Ishikawa (cell line): ENCODE data around the gene SMPD3.

Source experiments
- CEBPB ChIP-seq: IDR thresholded peaks from 2 replicates; pipeline ENCODE4 v1.6.1; 2012
- CREB1 ChIP-seq: IDR thresholded peaks from 2 replicates; pipeline ENCODE4 v1.6.1; 2012; ENCODE audit warnings: low read depth
- EGR1 ChIP-seq: IDR thresholded peaks from 2 replicates; pipeline ENCODE4 v1.6.1; 2012
- EP300 ChIP-seq: IDR thresholded peaks from 2 replicates; pipeline ENCODE4 v1.6.1; 2012; ENCODE audit warnings: borderline replicate concordance
- FOXM1 ChIP-seq: IDR thresholded peaks from 2 replicates; pipeline ENCODE4 v1.6.1; 2012; ENCODE audit warnings: low read depth, borderline replicate concordance
- NFIC ChIP-seq: IDR thresholded peaks from 2 replicates; pipeline ENCODE4 v1.6.1; 2012
- RAD21 ChIP-seq: IDR thresholded peaks from 2 replicates; pipeline ENCODE4 v1.6.1; 2012; ENCODE audit warnings: low read depth
- REST ChIP-seq: IDR thresholded peaks from 2 replicates; pipeline ENCODE4 v1.6.1; 2012; ENCODE audit warnings: low read depth, mild to moderate bottlenecking
- TAF1 ChIP-seq: IDR thresholded peaks from 2 replicates; pipeline ENCODE4 v1.6.1; 2012; ENCODE audit warnings: low read depth, mild to moderate bottlenecking
- TCF12 ChIP-seq: IDR thresholded peaks from 2 replicates; pipeline ENCODE4 v1.6.1; 2012; ENCODE audit warnings: low read depth
- TEAD4 ChIP-seq: IDR thresholded peaks from 2 replicates; pipeline ENCODE4 v1.6.1; 2012
- YY1 ChIP-seq: IDR thresholded peaks from 2 replicates; pipeline ENCODE4 v1.6.1; 2012; ENCODE audit warnings: low read depth
- ZBTB7A ChIP-seq: IDR thresholded peaks from 2 replicates; pipeline ENCODE4 v1.6.1; 2012; ENCODE audit warnings: low read depth
- TF ChIP-seq, protein P1 (sequence below): IDR thresholded peaks from 2 replicates; pipeline ENCODE4 v1.6.1; 2012
- TF ChIP-seq, protein P2 (sequence below): IDR thresholded peaks from 2 replicates; pipeline ENCODE4 v1.6.1; 2012

The SMPD3 gene

GRCh38 chr16:68468842-68469241, 20.5 kb upstream of the SMPD3 start:
- no peak for TF ChIP-seq TCF12
- no peak for TF ChIP-seq ZBTB7A
- TF ChIP-seq, protein P1, sequence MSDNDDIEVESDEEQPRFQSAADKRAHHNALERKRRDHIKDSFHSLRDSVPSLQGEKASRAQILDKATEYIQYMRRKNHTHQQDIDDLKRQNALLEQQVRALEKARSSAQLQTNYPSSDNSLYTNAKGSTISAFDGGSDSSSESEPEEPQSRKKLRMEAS, result no peak
- no peak for TF ChIP-seq YY1
- no peak for TF ChIP-seq FOXM1
- TF ChIP-seq CEBPB, result no peak
- TF ChIP-seq EGR1, result no peak
- TF ChIP-seq TEAD4, result no peak
- TF ChIP-seq TAF1, result no peak
- TF ChIP-seq EP300, result no peak
- TF ChIP-seq, protein P2, sequence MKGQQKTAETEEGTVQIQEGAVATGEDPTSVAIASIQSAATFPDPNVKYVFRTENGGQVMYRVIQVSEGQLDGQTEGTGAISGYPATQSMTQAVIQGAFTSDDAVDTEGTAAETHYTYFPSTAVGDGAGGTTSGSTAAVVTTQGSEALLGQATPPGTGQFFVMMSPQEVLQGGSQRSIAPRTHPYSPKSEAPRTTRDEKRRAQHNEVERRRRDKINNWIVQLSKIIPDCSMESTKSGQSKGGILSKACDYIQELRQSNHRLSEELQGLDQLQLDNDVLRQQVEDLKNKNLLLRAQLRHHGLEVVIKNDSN, result no peak
- TF ChIP-seq CREB1, result no peak
- TF ChIP-seq RAD21, result no peak
- TF ChIP-seq NFIC, result no peak
- no peak for TF ChIP-seq REST

- no peak for TF ChIP-seq TCF12
- no peak for TF ChIP-seq EGR1
- TF ChIP-seq YY1, result no peak
- TF ChIP-seq, protein P1, result no peak
Measured at GRCh38 chr16:68466174-68466573, 17.9 kb upstream of the SMPD3 start.

- TF ChIP-seq EGR1 (no peak), TAF1 (no peak), FOXM1 (no peak), TEAD4 (no peak), CREB1 (no peak), YY1 (no peak), REST (no peak)
- TF ChIP-seq, protein P1, result no peak
Measured at GRCh38 chr16:68463904-68464303, 15.6 kb upstream of the SMPD3 start.

DNA sequence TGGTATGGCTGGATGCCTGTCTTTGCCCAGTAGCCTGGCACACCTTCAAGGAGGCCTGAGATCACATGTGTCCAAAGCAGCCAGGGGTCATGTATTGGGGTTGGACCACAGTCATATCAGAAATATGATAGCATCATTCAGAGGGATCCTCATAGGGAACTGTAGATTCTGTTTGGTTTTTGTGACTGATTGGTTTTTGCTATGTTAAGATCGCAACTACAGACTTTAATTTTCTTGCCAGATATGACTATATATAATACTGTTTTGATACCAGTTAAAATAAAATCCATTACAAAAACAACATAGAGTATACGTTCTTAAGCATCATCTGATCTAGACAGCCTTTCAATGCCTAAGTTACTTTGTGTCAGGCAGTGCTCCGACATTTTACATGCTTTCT, 11.8 kb upstream of the SMPD3 start:
- TF ChIP-seq TAF1 (no peak), REST (no peak), NFIC (no peak), TEAD4 (no peak), EP300 (no peak), ZBTB7A (no peak), TCF12 (no peak), RAD21 (no peak)
- TF ChIP-seq, protein P1, result no peak
- TF ChIP-seq, protein P2, result no peak

GRCh38 chr16:68459457-68459856, 11.1 kb upstream of the SMPD3 start:
- TF ChIP-seq, protein P2, result no peak
- TF ChIP-seq, protein P1, result no peak
- TF ChIP-seq CREB1, result no peak
- no peak for TF ChIP-seq FOXM1
- TF ChIP-seq TEAD4, result no peak
- no peak for TF ChIP-seq REST
- TF ChIP-seq ZBTB7A, result no peak
- TF ChIP-seq YY1, result no peak
- no peak for TF ChIP-seq TCF12
- no peak for TF ChIP-seq RAD21
- TF ChIP-seq CEBPB, result no peak
- no peak for TF ChIP-seq EP300
